Measurements from ENCODE around the gene PRDM5. TPM values are rescaled to one million over a fixed set of nuclear protein-coding genes. Genes with fewer than 3 reads are reported as not detected.

PRDM5 gene
- total RNA-seq, 3 donors from 2014 or later (not counting 1 experiment from before 2014, with no cell fraction given), result not detected

DNA sequence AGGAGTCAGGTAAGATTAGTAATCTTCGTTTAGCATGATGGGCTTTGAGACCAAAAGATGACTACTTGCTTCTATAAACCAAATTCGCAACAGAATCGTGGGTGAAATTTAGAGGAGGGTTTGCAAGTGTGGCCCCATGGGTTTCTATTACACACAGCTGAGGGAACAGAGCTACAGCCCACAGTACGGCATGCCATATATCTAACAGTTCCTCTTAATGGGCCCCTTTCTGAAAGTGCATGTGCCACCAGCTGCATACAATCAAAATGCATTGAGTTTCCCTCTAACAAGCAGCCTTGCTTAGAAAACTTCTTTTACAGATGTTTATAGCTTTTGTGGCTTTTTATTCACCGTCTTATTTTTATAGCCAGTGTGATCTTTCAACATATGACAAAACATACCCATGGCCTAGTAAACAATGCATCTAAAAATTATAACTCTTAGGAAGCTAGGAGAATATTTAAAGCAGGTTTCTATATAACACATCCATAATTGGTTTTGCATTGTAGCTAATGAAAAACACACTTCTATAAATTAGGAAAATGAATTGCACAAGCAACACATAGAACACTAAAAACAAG, 202.1 kb downstream of the PRDM5 start:
- intact Hi-C loops (cut with micrococcal nuclease), result no loop called here
- H3K27me3 ChIP-seq (ENCODE audit: control insufficient read depth, insufficient read depth, low read length), result no peaks in the 10 kb centered on the region
- WGBS (ENCODE audit: insufficient coverage), result 70% methylated on average over 5 of the region's 5 CpGs
- no peaks in the 10 kb centered on the region for H3K36me3 Mint-ChIP-seq
- no peak for ATAC-seq
- H3K4me1 Mint-ChIP-seq, result no peaks in the 10 kb centered on the region
- H3K9me3 Mint-ChIP-seq, result no peaks in the 10 kb centered on the region
- TF ChIP-seq, protein P1, sequence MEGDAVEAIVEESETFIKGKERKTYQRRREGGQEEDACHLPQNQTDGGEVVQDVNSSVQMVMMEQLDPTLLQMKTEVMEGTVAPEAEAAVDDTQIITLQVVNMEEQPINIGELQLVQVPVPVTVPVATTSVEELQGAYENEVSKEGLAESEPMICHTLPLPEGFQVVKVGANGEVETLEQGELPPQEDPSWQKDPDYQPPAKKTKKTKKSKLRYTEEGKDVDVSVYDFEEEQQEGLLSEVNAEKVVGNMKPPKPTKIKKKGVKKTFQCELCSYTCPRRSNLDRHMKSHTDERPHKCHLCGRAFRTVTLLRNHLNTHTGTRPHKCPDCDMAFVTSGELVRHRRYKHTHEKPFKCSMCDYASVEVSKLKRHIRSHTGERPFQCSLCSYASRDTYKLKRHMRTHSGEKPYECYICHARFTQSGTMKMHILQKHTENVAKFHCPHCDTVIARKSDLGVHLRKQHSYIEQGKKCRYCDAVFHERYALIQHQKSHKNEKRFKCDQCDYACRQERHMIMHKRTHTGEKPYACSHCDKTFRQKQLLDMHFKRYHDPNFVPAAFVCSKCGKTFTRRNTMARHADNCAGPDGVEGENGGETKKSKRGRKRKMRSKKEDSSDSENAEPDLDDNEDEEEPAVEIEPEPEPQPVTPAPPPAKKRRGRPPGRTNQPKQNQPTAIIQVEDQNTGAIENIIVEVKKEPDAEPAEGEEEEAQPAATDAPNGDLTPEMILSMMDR (IDR thresholded peaks at IDR 0.05), result no peak
- no peak overlapping the region for H3K4me3 Mint-ChIP-seq
- peaks cover 0 to 3% of the 10 kb centered on the region in 2 donors for H3K27me3 Mint-ChIP-seq (ENCODE audit: low read depth in 2 of 2)
- H3K4me1 ChIP-seq (ENCODE audit: control insufficient read depth, insufficient read depth, low read length), result no peaks in the 10 kb centered on the region
- H3K36me3 ChIP-seq (ENCODE audit: control insufficient read depth, insufficient read depth, low read length), result no peaks in the 10 kb centered on the region
- no peaks in the 10 kb centered on the region for H3K9me3 ChIP-seq (ENCODE audit: control insufficient read depth, insufficient read depth, low read length)
- no peak overlapping the region for H3K27ac ChIP-seq (ENCODE audit: low read length)
- H3K4me3 ChIP-seq (ENCODE audit: low read length), result no peak overlapping the region
- DNase-seq, result no peak
- no peak overlapping the region for H3K27ac Mint-ChIP-seq

- peak in 1 of 2 donors; percentile 62 for DNase-seq
- no peak overlapping the region for H3K27ac ChIP-seq (ENCODE audit: low read length)
- Mint-ChIP-seq H3K9me3 (no peaks in the 10 kb centered on the region), H3K27me3 (ENCODE audit: low read depth in 2 of 2) (peaks cover 0 to 5% of the 10 kb centered on the region in 2 donors), H3K4me3 (no peak overlapping the region), H3K27ac (no peak overlapping the region), H3K36me3 (no peaks in the 10 kb centered on the region), H3K4me1 (no peaks in the 10 kb centered on the region)
- H3K27me3 ChIP-seq (ENCODE audit: control insufficient read depth, insufficient read depth, low read length), result no peaks in the 10 kb centered on the region
- TF ChIP-seq, protein P1 (IDR thresholded peaks at IDR 0.05), result no peak
- H3K9me3 ChIP-seq (ENCODE audit: control insufficient read depth, insufficient read depth, low read length), result no peaks in the 10 kb centered on the region
- no peak for ATAC-seq
- no peaks in the 10 kb centered on the region for H3K36me3 ChIP-seq (ENCODE audit: control insufficient read depth, insufficient read depth, low read length)
- no peaks in the 10 kb centered on the region for H3K4me1 ChIP-seq (ENCODE audit: control insufficient read depth, insufficient read depth, low read length)
- intact Hi-C loops (cut with micrococcal nuclease), result no loop called here
- H3K4me3 ChIP-seq (ENCODE audit: low read length), result no peak overlapping the region
- WGBS (ENCODE audit: insufficient coverage), result 4% methylated on average over 3 of the region's 5 CpGs
Measured at GRCh38 chr4:120718979-120719566, 203.5 kb downstream of the PRDM5 start.

DNA sequence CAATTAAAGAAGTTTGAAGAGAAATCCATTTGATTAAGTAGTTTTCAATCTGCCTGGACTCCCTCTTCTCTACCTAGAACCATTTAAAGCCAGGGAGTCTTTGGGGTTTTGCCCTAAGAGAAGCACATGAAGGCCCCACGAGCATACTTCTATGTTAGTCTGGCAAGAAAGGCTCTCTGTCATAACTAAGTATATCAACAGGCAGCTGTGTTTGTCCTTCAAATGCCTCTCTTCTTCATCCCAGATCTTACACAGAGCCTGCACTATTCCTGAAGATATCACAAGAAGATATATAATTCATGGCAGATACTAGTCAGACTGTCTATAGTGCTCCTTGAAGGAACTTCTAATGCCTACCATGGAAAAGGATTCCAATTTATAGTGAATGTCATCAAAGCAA, 206.2 kb downstream of the PRDM5 start:
- Histone ChIP-seq H3K4me3 (ENCODE audit: low read length) (no peak overlapping the region), H3K9me3 (ENCODE audit: control insufficient read depth, insufficient read depth, low read length) (no peaks in the 10 kb centered on the region), H3K4me1 (ENCODE audit: control insufficient read depth, insufficient read depth, low read length) (no peaks in the 10 kb centered on the region), H3K27me3 (ENCODE audit: control insufficient read depth, insufficient read depth, low read length) (no peaks in the 10 kb centered on the region), H3K27ac (ENCODE audit: low read length) (no peak overlapping the region), H3K36me3 (ENCODE audit: control insufficient read depth, insufficient read depth, low read length) (no peaks in the 10 kb centered on the region)
- WGBS (ENCODE audit: insufficient coverage), result 85% methylated on average over 1 of the region's 1 CpG
- no peak overlapping the region for H3K27ac Mint-ChIP-seq
- no peak for DNase-seq
- no peaks in the 10 kb centered on the region for H3K4me1 Mint-ChIP-seq
- H3K36me3 Mint-ChIP-seq, result no peaks in the 10 kb centered on the region
- intact Hi-C loops (cut with micrococcal nuclease), result no loop called here
- peaks cover 0 to 6% of the 10 kb centered on the region in 2 donors for H3K27me3 Mint-ChIP-seq (ENCODE audit: low read depth in 2 of 2)
- H3K9me3 Mint-ChIP-seq, result peaks cover 2% of the 10 kb centered on the region in 2 donors
- no peak overlapping the region for H3K4me3 Mint-ChIP-seq
- no peak for ATAC-seq
- TF ChIP-seq, protein P1 (IDR thresholded peaks at IDR 0.05), result no peak

Measured in natural killer cell (primary cell).